ENCODE data around the gene KRTAP12-1. TPM values are rescaled to one million over a fixed set of nuclear protein-coding genes. Genes with fewer than 3 reads are reported as not detected.

The KRTAP12-1 gene
- total RNA-seq, 1 experiment from 2014 or later = not detected

- Histone ChIP-seq H3K4me3 (ENCODE audit: low read depth in 2 of 2, low read length in 2 of 2) (no peak overlapping the region), H3K9me3 (ENCODE audit: control insufficient read depth, insufficient read depth, low read depth, low read length) (no peaks in the 10 kb centered on the region), H3K4me1 (ENCODE audit: control insufficient read depth, insufficient read depth, low read length) (no peaks in the 10 kb centered on the region), H3K27me3 (ENCODE audit: control insufficient read depth, insufficient read depth, low read length) (no peaks in the 10 kb centered on the region), H3K36me3 (ENCODE audit: control insufficient read depth, insufficient read depth, low read length) (no peaks in the 10 kb centered on the region), H3K27ac (ENCODE audit: low read length) (no peak overlapping the region)
- no TSS peak for BruUV-seq (replicated peaks)
- intact Hi-C loops (cut with micrococcal nuclease; ENCODE audit: unreplicated experiment) = no loop called here
- no peak for DNase-seq (ENCODE audit: low read depth, low spot score)
- TF ChIP-seq TCF7L2 (IDR thresholded peaks at IDR 0.05; ENCODE audit: low read depth, low read length) (no peak), REST (IDR thresholded peaks at IDR 0.05; ENCODE audit: insufficient read depth in 1 of 2, low read depth in 2 of 2, low read length in 1 of 2) (no peak), POLR2AphosphoS5 (IDR thresholded peaks at IDR 0.05; ENCODE audit: low read depth, low read length) (no peak), SIN3A (IDR thresholded peaks at IDR 0.05; ENCODE audit: borderline replicate concordance, insufficient read depth, low read depth, low read length) (no peak)
- TF ChIP-seq, protein P1, sequence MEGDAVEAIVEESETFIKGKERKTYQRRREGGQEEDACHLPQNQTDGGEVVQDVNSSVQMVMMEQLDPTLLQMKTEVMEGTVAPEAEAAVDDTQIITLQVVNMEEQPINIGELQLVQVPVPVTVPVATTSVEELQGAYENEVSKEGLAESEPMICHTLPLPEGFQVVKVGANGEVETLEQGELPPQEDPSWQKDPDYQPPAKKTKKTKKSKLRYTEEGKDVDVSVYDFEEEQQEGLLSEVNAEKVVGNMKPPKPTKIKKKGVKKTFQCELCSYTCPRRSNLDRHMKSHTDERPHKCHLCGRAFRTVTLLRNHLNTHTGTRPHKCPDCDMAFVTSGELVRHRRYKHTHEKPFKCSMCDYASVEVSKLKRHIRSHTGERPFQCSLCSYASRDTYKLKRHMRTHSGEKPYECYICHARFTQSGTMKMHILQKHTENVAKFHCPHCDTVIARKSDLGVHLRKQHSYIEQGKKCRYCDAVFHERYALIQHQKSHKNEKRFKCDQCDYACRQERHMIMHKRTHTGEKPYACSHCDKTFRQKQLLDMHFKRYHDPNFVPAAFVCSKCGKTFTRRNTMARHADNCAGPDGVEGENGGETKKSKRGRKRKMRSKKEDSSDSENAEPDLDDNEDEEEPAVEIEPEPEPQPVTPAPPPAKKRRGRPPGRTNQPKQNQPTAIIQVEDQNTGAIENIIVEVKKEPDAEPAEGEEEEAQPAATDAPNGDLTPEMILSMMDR (IDR thresholded peaks at IDR 0.05) = no peak
- ATAC-seq = no peak
- POLR2A ChIA-PET = no interaction called here
- CTCF ChIA-PET = no interaction called here
- in situ Hi-C loops (cut with HindIII; ENCODE audit: low pct_unique_long_range_greater_than_20kb, low sequenced_read_pairs) = no loop called here
These were observed 48.0 kb upstream of the KRTAP12-1 start for GRCh38 chr21:44730028-44730395.

DNA sequence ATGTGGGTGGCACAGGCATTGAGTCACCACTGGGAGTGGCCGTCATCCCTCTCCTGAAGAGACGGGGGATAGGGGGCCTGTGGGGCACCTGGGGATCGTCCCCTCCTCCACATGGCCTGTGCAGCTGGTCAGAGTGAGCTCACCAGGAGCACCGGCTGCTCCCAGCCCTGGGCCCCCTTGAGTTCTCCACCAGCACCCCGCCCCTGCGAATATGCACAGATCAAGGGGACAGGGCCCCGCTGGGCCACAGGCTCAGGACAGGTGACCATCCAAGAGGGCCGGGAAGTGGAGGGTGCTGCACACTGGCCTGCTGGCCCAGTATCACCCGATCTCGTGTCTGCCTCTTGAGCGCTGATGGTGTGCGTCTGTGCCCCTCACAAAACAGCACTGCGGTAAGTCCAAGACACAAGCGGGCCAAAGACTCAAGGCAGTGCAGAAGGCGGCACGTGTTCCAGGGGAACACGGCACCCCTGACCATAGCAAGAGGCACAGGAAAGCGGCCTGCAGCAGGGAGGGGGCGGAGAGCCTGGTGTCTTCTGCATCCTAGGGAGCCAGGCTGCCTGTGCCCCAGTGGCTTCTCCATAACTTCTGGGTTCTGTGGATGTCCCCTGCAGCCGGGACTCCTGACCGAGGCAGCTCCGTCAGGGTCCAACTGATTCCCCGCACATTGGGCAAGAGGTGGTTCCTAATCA lies 47.5 kb upstream of the KRTAP12-1 start:
- CTCF ChIA-PET = no interaction called here
- POLR2A ChIA-PET = no interaction called here
- intact Hi-C loops (cut with micrococcal nuclease; ENCODE audit: unreplicated experiment) = no loop called here
- TF ChIP-seq REST (IDR thresholded peaks at IDR 0.05; ENCODE audit: insufficient read depth in 1 of 2, low read depth in 2 of 2, low read length in 1 of 2) (no peak), TCF7L2 (IDR thresholded peaks at IDR 0.05; ENCODE audit: low read depth, low read length) (no peak), SIN3A (IDR thresholded peaks at IDR 0.05; ENCODE audit: borderline replicate concordance, insufficient read depth, low read depth, low read length) (no peak), POLR2AphosphoS5 (IDR thresholded peaks at IDR 0.05; ENCODE audit: low read depth, low read length) (no peak)
- TF ChIP-seq, protein P1 (IDR thresholded peaks at IDR 0.05) = no peak
- ATAC-seq = no peak
- Histone ChIP-seq H3K9me3 (ENCODE audit: control insufficient read depth, insufficient read depth, low read depth, low read length) (no peaks in the 10 kb centered on the region), H3K4me3 (ENCODE audit: low read depth in 2 of 2, low read length in 2 of 2) (no peak overlapping the region), H3K27me3 (ENCODE audit: control insufficient read depth, insufficient read depth, low read length) (no peaks in the 10 kb centered on the region), H3K36me3 (ENCODE audit: control insufficient read depth, insufficient read depth, low read length) (no peaks in the 10 kb centered on the region), H3K27ac (ENCODE audit: low read length) (no peak overlapping the region), H3K4me1 (ENCODE audit: control insufficient read depth, insufficient read depth, low read length) (no peaks in the 10 kb centered on the region)
- no peak for DNase-seq (ENCODE audit: low read depth, low spot score)
- in situ Hi-C loops (cut with HindIII; ENCODE audit: low pct_unique_long_range_greater_than_20kb, low sequenced_read_pairs) = no loop called here
- BruUV-seq (replicated peaks) = no TSS peak
